GM12801 (cell line): ENCODE measurements around the gene NR6A1.

Experiments
- TF ChIP-seq, protein P1 (sequence below): IDR thresholded peaks from one replicate; pipeline ENCODE4 v1.5.1; 2011; ENCODE audit warnings: control low read depth; ENCODE audit not compliant: insufficient read length; ENCODE audit errors: extremely low read depth

The NR6A1 gene

DNA sequence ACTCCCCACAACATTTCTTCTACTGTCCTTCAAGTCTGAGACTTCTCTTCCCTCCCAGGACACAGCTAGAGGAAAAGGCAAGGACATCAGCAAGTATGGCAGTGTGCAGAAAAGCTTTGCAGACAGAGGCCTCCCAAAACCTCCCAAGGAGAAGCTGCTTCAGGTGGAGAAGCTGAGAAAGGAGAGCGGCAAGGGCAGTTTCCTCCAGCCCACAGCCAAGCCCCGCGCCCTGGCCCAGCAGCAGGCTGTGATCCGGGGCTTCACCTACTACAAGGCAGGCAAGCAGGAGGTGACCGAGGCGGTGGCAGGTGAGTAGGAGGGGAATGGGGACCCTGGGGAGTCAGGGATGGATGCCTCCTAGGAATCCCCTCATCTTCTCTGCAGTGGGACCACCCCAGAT, 30.2 kb upstream of the NR6A1 start:
- TF ChIP-seq, protein P1, sequence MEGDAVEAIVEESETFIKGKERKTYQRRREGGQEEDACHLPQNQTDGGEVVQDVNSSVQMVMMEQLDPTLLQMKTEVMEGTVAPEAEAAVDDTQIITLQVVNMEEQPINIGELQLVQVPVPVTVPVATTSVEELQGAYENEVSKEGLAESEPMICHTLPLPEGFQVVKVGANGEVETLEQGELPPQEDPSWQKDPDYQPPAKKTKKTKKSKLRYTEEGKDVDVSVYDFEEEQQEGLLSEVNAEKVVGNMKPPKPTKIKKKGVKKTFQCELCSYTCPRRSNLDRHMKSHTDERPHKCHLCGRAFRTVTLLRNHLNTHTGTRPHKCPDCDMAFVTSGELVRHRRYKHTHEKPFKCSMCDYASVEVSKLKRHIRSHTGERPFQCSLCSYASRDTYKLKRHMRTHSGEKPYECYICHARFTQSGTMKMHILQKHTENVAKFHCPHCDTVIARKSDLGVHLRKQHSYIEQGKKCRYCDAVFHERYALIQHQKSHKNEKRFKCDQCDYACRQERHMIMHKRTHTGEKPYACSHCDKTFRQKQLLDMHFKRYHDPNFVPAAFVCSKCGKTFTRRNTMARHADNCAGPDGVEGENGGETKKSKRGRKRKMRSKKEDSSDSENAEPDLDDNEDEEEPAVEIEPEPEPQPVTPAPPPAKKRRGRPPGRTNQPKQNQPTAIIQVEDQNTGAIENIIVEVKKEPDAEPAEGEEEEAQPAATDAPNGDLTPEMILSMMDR, result no peak

DNA sequence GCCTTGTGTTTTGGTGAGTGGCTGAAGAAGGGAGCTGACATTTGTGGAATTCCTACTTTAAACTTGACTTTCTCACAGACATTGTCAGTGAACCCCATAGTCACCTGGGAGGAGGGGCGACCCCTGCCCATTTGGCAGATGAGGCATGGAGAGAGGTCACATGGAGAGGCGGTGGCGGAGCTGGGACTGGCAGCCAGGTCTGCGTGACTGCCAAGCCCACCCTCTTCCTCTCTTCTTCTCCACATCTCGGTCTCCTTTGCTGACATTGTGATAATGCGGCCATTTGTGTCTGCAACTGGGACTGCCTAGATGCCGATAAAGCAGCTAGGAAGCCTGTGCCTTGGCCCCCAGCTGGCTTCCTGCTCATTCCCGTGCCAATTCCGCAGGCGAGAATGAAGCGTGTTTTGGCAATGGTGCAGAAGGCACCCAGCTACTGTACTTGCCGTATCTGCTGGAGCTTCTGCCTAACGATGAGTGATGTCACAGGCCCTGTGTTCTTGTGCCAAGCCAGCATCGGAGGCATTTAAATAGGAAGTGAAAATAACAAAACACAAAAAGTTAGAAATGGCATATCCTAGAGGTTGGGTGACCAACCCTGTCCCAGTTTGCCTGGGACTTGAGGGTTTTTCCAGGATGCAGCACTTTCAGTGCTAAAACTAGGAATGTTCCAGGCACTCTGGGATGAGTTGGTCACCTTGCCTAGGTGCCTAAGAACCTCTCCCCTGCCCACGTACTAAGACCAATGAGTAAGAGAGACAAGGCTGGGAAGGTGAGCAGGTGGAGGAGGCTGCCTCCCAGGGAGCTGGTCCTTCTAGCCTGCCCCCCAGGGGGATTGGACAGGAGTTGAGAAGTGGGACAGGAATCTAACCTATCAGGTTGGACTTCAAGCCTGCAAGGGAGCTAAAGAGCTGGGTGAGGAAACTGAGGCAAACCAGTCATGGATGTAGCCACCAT, 29.5 kb upstream of the NR6A1 start:
- TF ChIP-seq, protein P1, result no peak

DNA sequence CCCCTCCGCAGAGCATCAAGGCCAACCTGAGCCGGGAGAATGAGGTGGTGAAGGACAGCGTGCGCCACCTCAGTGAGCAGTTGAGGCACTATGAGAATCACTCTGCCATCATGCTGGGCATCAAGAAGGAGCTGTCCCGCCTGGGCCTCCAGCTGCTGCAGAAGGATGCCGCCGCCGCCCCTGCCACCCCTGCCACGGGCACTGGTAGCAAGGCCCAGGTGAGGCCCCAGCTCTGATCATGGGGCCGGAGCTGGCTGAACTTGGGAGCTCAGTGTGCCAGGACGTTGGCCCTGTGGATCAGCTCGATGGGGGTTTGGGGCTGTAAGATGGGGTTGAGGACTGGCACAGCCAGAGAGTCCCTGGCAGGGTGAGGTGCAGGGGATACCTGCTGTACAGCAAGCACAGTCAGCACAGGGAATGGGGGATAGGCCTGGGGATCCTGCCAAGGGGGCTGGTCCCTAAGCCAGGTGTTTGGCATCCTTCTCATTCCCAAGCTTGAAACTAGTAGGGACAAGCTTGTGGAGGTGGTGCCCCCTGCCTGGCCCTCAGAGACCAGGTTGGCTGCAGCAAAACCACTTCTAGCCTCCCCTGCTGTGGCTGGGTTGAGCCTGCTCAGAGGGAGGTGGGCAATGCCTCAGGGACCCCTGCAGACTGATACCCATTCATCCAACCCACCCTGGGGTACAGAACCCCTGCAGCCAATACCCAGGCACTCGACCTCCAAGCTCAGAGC, 28.3 kb upstream of the NR6A1 start:
- TF ChIP-seq, protein P1, result no peak

DNA sequence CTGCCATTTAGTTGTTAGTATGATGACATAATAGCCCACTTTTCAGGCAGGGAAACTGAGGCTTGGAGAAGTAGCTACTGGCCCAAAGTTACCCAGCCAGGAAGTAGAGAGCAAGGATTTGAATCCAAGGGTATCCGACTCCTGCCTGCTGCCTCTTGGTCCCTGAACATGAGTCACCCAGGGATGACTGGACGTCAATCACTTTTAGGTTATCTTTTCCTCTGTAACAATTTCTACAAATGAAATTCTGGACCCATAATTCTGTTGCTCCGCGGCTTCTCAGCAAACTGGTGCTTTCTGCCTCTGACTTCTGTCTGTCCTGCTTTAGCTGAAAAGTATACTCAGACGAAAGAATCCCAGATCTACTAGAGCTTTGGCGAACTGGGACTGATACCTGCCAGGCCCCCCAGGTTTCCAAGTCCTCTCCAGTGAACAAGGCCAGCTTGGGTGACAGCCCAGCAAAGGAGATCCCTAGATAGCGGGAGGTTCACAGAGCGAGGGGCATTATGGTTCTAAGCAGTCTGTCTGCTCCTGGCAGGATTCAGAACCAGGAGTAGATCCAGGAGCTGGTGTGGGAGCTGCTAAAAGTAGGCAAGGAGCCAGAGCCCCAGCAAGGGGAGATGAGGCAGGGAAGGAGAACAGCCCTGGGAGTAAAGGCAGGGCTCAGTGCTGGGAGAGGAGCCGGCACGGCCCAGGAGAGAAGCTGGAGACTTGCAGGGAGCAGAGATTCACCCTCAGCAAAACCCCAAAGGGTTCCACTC, 26.4 kb upstream of the NR6A1 start:
- TF ChIP-seq, protein P1, result no peak

DNA sequence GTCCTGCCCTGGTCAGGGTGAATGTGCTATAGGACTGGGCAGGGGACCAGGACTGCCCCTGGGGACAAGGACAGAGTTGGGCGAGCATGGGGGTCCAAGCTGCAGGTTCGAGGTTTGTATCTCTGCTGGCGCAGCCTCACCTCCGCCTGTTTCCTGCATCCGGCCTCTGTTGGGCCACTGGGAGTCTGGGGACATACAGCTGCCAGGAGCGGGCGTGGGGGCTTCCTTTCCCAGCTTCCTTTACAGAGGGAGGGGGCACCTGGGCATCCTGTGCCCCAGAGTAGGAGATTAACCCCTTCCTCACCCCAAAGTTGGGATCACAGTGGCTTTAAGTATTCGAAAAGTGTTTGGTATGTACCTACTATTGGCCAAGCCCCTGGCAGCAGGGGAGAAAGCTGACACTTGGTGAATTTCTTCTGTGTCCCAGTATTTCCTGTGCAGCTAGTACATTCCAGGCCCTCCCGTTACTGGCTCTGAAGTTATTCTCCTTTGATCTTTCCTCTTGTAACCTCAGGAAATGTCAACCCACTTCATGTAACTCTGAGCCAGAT, 24.8 kb upstream of the NR6A1 start:
- TF ChIP-seq, protein P1, result no peak

DNA sequence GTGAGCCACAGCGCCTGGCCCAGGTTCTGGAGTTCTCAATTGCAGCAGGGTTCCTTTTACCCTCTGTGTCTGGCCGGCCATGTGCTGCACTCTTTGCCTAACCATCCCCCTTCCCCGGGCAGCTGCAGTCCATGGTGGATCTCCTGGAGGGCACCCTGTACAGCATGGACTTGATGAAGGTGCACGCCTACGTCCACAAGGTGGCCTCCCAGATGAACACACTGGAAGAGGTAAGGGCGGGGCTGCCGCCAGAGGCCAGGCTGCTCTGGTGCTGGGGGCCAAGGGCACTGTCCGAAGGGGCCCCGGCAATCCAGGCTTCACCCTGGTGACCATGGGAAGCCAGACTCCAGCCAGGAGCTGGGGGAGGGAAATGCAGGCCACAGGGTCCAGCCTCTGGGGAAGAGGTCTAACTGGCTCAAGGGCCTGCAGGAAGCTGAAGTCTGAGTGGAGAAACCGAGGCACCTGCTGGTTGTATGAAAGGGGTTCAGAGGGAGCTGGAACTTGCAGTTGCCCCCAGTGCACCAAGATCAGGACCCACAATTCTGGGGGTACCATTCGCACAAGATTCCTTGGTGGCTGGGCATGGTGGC, 23.9 kb upstream of the NR6A1 start:
- TF ChIP-seq, protein P1, result no peak
